Measurements from ENCODE around the gene RUBCN. TPM values are rescaled to one million over a fixed set of nuclear protein-coding genes. Genes with fewer than 3 reads are reported as not detected.
"Not testable (repeated sequence)": the region's sequence is repeated elsewhere in the genome, so short reads cannot be mapped to it uniquely, and the experiment has no call there.

RUBCN gene
- total RNA-seq, 1 donor from 2014 or later, result 31.7 TPM

- H3K9me3 Mint-ChIP-seq, result no peaks in the 10 kb centered on the region
- H3K4me1 Mint-ChIP-seq, result peaks cover 14% of the 10 kb centered on the region
- H3K36me3 Mint-ChIP-seq (ENCODE audit: low read depth), result peaks cover 2% of the 10 kb centered on the region
- peak; percentile 43 for DNase-seq (ENCODE audit: low read depth, low spot score)
- no peak for TF ChIP-seq CTCF (conservative IDR thresholded peaks at IDR 0.05)
- no peaks in the 10 kb centered on the region for H3K27me3 Mint-ChIP-seq (ENCODE audit: low read depth)
- peak overlapping the region; percentile 65 for H3K4me3 Mint-ChIP-seq
- H3K27ac Mint-ChIP-seq (ENCODE audit: unreplicated experiment), result peak overlapping the region; percentile 95
Observed at GRCh38 chr3:197711973-197712707, 24.6 kb downstream of the RUBCN start.

GRCh38 chr3:197710965-197711364 lies 25.7 kb downstream of the RUBCN start:
- not testable (repeated sequence) for H3K9me3 Mint-ChIP-seq; H3K36me3 Mint-ChIP-seq (ENCODE audit: low read depth); H3K4me3 Mint-ChIP-seq

GRCh38 chr3:197709135-197709534 lies 27.6 kb downstream of the RUBCN start:
- TF ChIP-seq CTCF (conservative IDR thresholded peaks at IDR 0.05), result no peak
- Mint-ChIP-seq H3K4me1 (peaks cover 14% of the 10 kb centered on the region), H3K9me3 (no peaks in the 10 kb centered on the region), H3K4me3 (no peak overlapping the region), H3K27ac (ENCODE audit: unreplicated experiment) (no peak overlapping the region), H3K36me3 (ENCODE audit: low read depth) (peaks cover 2% of the 10 kb centered on the region), H3K27me3 (ENCODE audit: low read depth) (no peaks in the 10 kb centered on the region)
- no peak for DNase-seq (ENCODE audit: low read depth, low spot score)

More at GRCh38 chr3:197710965-197711364, 25.7 kb downstream of the RUBCN start:
- H3K27ac Mint-ChIP-seq (ENCODE audit: unreplicated experiment); DNase-seq (ENCODE audit: low read depth, low spot score); H3K27me3 Mint-ChIP-seq (ENCODE audit: low read depth): not testable (repeated sequence)
- peaks cover 14% of the 10 kb centered on the region for H3K4me1 Mint-ChIP-seq

- no peak for TF ChIP-seq CTCF (conservative IDR thresholded peaks at IDR 0.05)
- H3K27ac Mint-ChIP-seq (ENCODE audit: unreplicated experiment), result no peak overlapping the region
- no peaks in the 10 kb centered on the region for H3K9me3 Mint-ChIP-seq
- no peaks in the 10 kb centered on the region for H3K4me1 Mint-ChIP-seq
- H3K27me3 Mint-ChIP-seq (ENCODE audit: low read depth), result no peaks in the 10 kb centered on the region
- no peak for DNase-seq (ENCODE audit: low read depth, low spot score)
- peaks cover 9% of the 10 kb centered on the region for H3K36me3 Mint-ChIP-seq (ENCODE audit: low read depth)
- H3K4me3 Mint-ChIP-seq, result no peak overlapping the region
Observed at GRCh38 chr3:197706658-197707057, 30.0 kb downstream of the RUBCN start.

- Mint-ChIP-seq H3K4me1 (no peaks in the 10 kb centered on the region), H3K4me3 (no peak overlapping the region), H3K27ac (ENCODE audit: unreplicated experiment) (peak overlapping the region; percentile 57), H3K9me3 (peaks cover 3% of the 10 kb centered on the region), H3K27me3 (ENCODE audit: low read depth) (no peaks in the 10 kb centered on the region), H3K36me3 (ENCODE audit: low read depth) (peaks cover 39% of the 10 kb centered on the region)
- DNase-seq (ENCODE audit: low read depth, low spot score), result no peak
- no peak for TF ChIP-seq CTCF (conservative IDR thresholded peaks at IDR 0.05)
Observed at GRCh38 chr3:197701841-197702240, 34.9 kb downstream of the RUBCN start.

- no peak for TF ChIP-seq CTCF (conservative IDR thresholded peaks at IDR 0.05)
- H3K27ac Mint-ChIP-seq (ENCODE audit: unreplicated experiment), result no peak overlapping the region
- H3K9me3 Mint-ChIP-seq, result peaks cover 3% of the 10 kb centered on the region
- no peaks in the 10 kb centered on the region for H3K4me1 Mint-ChIP-seq
- H3K4me3 Mint-ChIP-seq, result no peak overlapping the region
- DNase-seq (ENCODE audit: low read depth, low spot score), result no peak
- H3K36me3 Mint-ChIP-seq (ENCODE audit: low read depth), result peaks cover 44% of the 10 kb centered on the region
- H3K27me3 Mint-ChIP-seq (ENCODE audit: low read depth), result no peaks in the 10 kb centered on the region
Observed at GRCh38 chr3:197700095-197700494, 36.6 kb downstream of the RUBCN start.
